HepG2 (cell line): ENCODE results near the gene GLO1. TPM values are rescaled to one million over a fixed set of nuclear protein-coding genes. Genes with fewer than 3 reads are reported as not detected.

Experiments used
- BCL3 ChIP-seq: sonication (generic); formaldehyde crosslinking; IDR thresholded peaks from 2 replicates; pipeline ENCODE4 v1.5.1; 2020; ENCODE audit warnings: mild to moderate bottlenecking, missing genetic modification reagents, moderate library complexity
- CSRNP2 ChIP-seq: sonication (generic); formaldehyde crosslinking; conservative IDR thresholded peaks from 2 replicates; pipeline ENCODE4 v1.8.0; 2022; ENCODE audit warnings: low read depth, missing genetic modification reagents
- GZF1 ChIP-seq: sonication (generic); formaldehyde crosslinking; IDR thresholded peaks from 2 replicates; pipeline ENCODE4 v1.5.1; 2020; ENCODE audit warnings: mild to moderate bottlenecking, missing genetic modification reagents
- RORA ChIP-seq: sonication (generic); formaldehyde crosslinking; IDR thresholded peaks from 2 replicates; pipeline ENCODE4 v1.5.0; 2020; ENCODE audit warnings: mild to moderate bottlenecking, missing genetic modification reagents, moderate library complexity
- ZFP62 ChIP-seq: sonication (generic); formaldehyde crosslinking; IDR thresholded peaks from 2 replicates; pipeline ENCODE4 v1.4.0; 2020; ENCODE audit warnings: missing genetic modification reagents
- ZNF768 ChIP-seq: sonication (generic); formaldehyde crosslinking; IDR thresholded peaks from 2 replicates; pipeline ENCODE4 v1.4.0; 2020; ENCODE audit warnings: missing genetic modification reagents
- polyA plus RNA-seq, 8 experiments: library from polyadenylated mRNA; depleted of rRNA in 3 of 8; stranded (reverse) in 7 of 8; unstranded in 1 of 8; fragments of >200 nt; fragmentation: Illumina TruSeq in 4 of 8; extraction: Trizol in 4 of 8; gene quantifications; 2 replicates each; pipeline versions ENCODE4 v1.2.1 to v1.2.3, GENCODE V29; 2011 to 2016; ENCODE audit warnings: low read depth in 4 of 8, missing spikeins in 1 of 8, mixed read lengths in 1 of 8; ENCODE audit not compliant: insufficient read depth in 1 of 8
- total RNA-seq, 5 experiments: library from RNA; depleted of rRNA; stranded (reverse); fragments of >200 nt; fragmentation: Illumina TruSeq; extraction: Trizol; gene quantifications; 2 replicates each; pipeline ENCODE4 v1.2.3, GENCODE V29; 2016; ENCODE audit warnings: low read depth in 1 of 5
- TF ChIP-seq, protein P1 (sequence below): IDR thresholded peaks from 2 replicates; pipeline ENCODE4 v1.6.1; 2016; ENCODE audit warnings: mild to moderate bottlenecking, missing biosample characterization, missing genetic modification reagents
- TF ChIP-seq, protein P2 (sequence below): sonication (generic); formaldehyde crosslinking; IDR thresholded peaks from 2 replicates; pipeline ENCODE4 v1.5.1; 2020; ENCODE audit warnings: missing genetic modification reagents, mild to moderate bottlenecking, borderline replicate concordance
- TF ChIP-seq, protein P3 (sequence below): sonication (generic); formaldehyde crosslinking; IDR thresholded peaks from 2 replicates; pipeline ENCODE4 v1.5.1; 2020; ENCODE audit warnings: mild to moderate bottlenecking, missing genetic modification reagents, borderline replicate concordance
- TF ChIP-seq, protein P4 (sequence below): IDR thresholded peaks from 2 replicates; pipeline ENCODE4 v1.6.1; 2016; ENCODE audit warnings: missing biosample characterization, missing genetic modification reagents, low read depth
- TF ChIP-seq, protein P5 (sequence below), 2 experiments: IDR thresholded peaks; 2 replicates each; pipeline ENCODE4 v1.6.1; 2011 to 2012; ENCODE audit warnings: low read length in 2 of 2, borderline replicate concordance in 1 of 2, low read depth in 1 of 2, mild to moderate bottlenecking in 1 of 2, moderate library complexity in 1 of 2

The GLO1 gene
- total and polyA plus RNA-seq, 2 of the 13 experiments (the other 11 are each of a cell fraction or from before 2014, with no cell fraction given): 77.1 to 177 TPM

- TF ChIP-seq RORA (CRISPR knock-in tag): no peak
- TF ChIP-seq BCL3 (CRISPR knock-in tag): peak; percentile 66; the same call in 1 of the 2 replicates
- TF ChIP-seq, protein P1, sequence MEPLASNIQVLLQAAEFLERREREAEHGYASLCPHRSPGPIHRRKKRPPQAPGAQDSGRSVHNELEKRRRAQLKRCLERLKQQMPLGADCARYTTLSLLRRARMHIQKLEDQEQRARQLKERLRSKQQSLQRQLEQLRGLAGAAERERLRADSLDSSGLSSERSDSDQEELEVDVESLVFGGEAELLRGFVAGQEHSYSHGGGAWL (CRISPR knock-in tag): peak; percentile 67; the same call in 1 of the 2 replicates
- no peak; the same call in 1 of the 2 replicates for TF ChIP-seq GZF1
- TF ChIP-seq, protein P2, sequence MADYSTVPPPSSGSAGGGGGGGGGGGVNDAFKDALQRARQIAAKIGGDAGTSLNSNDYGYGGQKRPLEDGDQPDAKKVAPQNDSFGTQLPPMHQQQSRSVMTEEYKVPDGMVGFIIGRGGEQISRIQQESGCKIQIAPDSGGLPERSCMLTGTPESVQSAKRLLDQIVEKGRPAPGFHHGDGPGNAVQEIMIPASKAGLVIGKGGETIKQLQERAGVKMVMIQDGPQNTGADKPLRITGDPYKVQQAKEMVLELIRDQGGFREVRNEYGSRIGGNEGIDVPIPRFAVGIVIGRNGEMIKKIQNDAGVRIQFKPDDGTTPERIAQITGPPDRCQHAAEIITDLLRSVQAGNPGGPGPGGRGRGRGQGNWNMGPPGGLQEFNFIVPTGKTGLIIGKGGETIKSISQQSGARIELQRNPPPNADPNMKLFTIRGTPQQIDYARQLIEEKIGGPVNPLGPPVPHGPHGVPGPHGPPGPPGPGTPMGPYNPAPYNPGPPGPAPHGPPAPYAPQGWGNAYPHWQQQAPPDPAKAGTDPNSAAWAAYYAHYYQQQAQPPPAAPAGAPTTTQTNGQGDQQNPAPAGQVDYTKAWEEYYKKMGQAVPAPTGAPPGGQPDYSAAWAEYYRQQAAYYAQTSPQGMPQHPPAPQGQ: no peak; the same call in 1 of the 2 replicates
- TF ChIP-seq ZNF768 (CRISPR knock-in tag): peak; percentile 81; the same call in 1 of the 2 replicates
- TF ChIP-seq, protein P3, sequence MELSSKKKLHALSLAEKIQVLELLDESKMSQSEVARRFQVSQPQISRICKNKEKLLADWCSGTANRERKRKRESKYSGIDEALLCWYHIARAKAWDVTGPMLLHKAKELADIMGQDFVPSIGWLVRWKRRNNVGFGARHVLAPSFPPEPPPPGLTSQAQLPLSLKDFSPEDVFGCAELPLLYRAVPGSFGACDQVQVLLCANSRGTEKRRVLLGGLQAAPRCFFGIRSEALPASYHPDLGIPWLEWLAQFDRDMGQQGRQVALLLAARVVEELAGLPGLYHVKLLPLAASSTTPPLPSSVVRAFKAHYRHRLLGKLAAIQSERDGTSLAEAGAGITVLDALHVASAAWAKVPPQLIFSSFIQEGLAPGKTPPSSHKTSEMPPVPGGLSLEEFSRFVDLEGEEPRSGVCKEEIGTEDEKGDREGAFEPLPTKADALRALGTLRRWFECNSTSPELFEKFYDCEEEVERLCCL (CRISPR knock-in tag): no peak
- no peak for TF ChIP-seq CSRNP2 (CRISPR knock-in tag)
- TF ChIP-seq, protein P4, sequence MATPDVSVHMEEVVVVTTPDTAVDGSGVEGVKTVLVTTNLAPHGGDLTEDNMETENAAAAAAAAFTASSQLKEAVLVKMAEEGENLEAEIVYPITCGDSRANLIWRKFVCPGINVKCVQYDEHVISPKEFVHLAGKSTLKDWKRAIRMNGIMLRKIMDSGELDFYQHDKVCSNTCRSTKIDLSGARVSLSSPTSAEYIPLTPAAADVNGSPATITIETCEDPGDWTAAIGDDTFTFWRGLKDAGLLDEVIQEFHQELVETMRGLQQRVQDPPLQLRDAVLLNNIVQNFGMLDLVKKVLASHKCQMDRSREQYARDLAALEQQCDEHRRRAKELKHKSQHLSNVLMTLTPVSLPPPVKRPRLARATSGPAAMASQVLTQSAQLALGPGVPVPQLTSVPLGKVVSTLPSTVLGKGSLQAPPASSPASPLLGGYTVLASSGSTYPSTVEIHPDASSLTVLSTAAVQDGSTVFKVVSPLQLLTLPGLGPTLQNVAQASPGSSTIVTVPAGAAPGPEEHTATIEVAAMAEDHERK (CRISPR knock-in tag): 0 out of 2 replicates have a peak, but pooled peaks have one; percentile 16
- TF ChIP-seq, protein P5, sequence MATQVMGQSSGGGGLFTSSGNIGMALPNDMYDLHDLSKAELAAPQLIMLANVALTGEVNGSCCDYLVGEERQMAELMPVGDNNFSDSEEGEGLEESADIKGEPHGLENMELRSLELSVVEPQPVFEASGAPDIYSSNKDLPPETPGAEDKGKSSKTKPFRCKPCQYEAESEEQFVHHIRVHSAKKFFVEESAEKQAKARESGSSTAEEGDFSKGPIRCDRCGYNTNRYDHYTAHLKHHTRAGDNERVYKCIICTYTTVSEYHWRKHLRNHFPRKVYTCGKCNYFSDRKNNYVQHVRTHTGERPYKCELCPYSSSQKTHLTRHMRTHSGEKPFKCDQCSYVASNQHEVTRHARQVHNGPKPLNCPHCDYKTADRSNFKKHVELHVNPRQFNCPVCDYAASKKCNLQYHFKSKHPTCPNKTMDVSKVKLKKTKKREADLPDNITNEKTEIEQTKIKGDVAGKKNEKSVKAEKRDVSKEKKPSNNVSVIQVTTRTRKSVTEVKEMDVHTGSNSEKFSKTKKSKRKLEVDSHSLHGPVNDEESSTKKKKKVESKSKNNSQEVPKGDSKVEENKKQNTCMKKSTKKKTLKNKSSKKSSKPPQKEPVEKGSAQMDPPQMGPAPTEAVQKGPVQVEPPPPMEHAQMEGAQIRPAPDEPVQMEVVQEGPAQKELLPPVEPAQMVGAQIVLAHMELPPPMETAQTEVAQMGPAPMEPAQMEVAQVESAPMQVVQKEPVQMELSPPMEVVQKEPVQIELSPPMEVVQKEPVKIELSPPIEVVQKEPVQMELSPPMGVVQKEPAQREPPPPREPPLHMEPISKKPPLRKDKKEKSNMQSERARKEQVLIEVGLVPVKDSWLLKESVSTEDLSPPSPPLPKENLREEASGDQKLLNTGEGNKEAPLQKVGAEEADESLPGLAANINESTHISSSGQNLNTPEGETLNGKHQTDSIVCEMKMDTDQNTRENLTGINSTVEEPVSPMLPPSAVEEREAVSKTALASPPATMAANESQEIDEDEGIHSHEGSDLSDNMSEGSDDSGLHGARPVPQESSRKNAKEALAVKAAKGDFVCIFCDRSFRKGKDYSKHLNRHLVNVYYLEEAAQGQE (IDR thresholded peaks at IDR 0.05; ENCODE audit: borderline replicate concordance in 1 of 2, low read depth in 1 of 2, low read length in 2 of 2): no peak
- no peak for TF ChIP-seq ZFP62 (CRISPR knock-in tag)
Observed at GRCh38 chr6:38702558-38703397, at the start of gene GLO1 (continued).
